Measurements from ENCODE around the gene ADRA2A. TPM values are rescaled to one million over a fixed set of nuclear protein-coding genes. Genes with fewer than 3 reads are reported as not detected.

The ADRA2A gene
- total RNA-seq, 1 experiment from 2014 or later = 0.24 TPM

- DNase-seq (ENCODE audit: low read depth) = no peak
Measured at GRCh38 chr10:111109501-111110242, 32.8 kb downstream of the ADRA2A start.

- no peak for DNase-seq (ENCODE audit: low read depth)
Measured at GRCh38 chr10:111110771-111111170, 33.9 kb downstream of the ADRA2A start.

- DNase-seq (ENCODE audit: low read depth) = no peak
Measured at GRCh38 chr10:111112333-111112732, 35.5 kb downstream of the ADRA2A start.

GRCh38 chr10:111113238-111113960 lies 36.6 kb downstream of the ADRA2A start:
- DNase-seq (ENCODE audit: low read depth) = no peak

- DNase-seq (ENCODE audit: low read depth) = peak; percentile 52
Measured at GRCh38 chr10:111113961-111114757, 37.3 kb downstream of the ADRA2A start.

- DNase-seq (ENCODE audit: low read depth) = no peak
Measured at GRCh38 chr10:111114758-111115500, 38.1 kb downstream of the ADRA2A start.

DNA sequence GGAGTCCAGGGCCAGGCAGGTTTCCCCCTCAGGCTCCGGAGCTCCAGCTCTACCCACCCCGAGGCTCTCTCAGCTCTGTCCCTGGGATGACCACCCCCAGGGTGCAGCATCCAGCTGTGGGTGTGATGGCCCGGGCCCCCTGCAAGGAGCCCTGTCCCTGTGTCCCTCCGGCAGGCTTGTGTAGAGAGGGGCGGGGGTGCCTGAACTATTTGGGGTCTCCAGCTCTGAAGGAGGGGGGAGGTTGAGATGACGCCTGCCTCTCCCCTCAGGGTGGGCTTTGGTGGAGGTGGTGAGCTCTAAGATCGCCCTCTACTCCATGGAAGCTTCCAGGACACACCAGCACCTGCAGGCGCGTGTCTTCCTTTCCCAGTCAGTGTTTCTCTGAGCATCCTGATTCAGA lies 39.4 kb downstream of the ADRA2A start:
- no peak for DNase-seq (ENCODE audit: low read depth)

DNA sequence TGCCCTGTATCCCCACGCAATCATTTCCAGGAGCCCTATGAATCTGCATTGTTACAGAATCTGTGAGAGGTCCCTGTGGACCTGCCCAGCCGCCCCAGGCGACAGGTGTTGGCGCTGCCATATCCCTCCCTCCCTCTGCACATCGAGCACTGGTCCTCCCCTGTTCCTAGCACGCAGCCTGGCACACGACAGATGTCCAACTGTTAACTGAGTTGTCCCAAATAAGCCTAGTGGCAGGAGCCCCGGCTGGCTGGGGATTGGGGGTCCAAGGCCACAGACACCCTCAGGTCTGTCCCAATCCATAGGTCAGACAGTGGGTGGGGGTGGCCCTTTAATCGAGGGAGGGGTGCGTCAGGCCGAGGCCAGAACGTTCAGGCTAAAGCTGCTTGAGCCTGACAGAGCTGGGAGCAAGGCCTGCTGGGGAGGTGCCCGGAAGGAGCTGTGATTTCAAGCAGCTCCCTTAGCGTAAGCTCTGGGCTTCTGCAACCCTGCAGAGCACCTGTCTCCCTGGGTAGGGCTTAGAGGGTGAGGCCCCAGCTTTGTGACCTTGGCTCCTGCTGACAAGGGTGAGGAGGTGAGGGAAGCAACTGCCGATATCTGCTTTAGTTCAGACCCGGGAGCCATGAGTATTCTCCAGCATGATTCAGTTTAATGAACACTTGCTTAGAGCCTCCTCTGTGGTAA lies 40.1 kb downstream of the ADRA2A start:
- no peak for DNase-seq (ENCODE audit: low read depth)

DNA sequence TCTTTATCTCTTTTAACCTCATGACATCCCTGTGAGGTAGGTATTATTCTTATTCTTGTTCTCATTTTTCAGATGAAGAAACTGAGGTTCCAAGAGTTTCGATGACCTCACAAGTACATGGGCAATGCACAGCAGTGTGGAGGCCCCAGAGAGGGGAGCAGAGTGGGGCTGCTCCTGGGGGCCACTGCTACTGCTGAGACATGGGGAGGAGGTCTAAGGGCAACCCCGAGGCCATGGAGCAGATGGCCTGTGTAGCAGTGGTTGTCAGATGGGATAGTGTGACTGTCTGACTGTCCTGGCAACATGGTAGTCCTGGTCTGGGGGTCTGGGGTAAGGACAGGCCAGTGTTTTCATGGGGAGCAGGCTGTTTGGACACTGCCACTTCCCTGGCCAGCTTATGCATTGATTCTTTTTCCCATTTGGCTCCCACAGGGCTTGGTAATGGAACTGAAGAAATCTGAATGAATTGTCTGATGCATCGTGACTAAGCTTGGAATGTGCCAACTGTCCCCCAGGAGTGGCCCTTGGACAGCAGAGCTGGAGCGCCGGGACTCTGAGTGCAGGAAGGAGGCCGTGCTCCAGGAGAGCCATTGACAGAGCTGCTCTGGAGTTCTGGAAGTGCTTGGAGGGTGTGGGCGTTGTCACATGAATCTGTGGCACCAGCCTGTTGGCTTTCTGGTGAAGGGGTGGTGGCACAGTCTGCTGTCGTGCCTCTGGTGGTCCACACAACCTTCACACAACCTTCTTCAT lies 40.9 kb downstream of the ADRA2A start:
- no peak for DNase-seq (ENCODE audit: low read depth)

DNA sequence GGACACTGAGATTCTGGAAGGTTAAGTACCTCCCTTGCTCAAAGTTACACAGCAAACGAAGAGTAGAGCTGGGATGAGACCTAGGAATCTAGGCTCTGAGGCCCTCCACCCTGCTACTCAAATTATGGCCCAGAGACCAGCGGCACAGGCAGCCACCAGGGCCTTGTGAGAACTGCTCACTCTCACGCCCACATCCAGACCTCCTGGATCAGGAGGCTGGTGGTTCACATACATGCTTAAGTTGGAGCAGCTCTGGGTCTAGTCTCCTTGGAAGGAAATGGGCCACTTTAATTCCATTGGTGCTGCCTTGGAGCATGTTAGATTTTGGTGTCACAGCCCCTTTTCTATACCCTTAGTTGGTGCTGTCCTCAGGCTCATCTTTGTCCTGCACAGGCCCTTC lies 41.9 kb downstream of the ADRA2A start:
- DNase-seq (ENCODE audit: low read depth) = no peak

DNA sequence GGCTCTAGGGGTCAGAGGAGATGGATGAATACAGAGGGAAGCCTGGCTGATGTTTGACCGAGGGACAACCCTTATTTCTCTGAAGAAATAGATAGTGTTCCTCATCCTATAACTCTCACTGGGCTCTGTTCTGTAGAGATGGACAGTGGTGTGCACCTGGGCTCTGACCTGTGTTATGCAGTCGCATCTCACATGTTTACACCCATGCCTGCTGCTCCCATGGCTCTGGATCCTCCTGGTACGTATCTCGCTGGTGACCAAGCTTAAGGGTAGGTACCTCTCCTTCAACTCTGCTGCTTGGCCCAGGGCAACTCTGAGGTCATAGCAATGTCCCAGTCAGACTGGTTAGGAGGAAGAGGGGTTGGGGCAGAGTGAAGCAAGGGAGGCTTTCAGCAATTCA lies 42.8 kb downstream of the ADRA2A start:
- no peak for DNase-seq (ENCODE audit: low read depth)

DNA sequence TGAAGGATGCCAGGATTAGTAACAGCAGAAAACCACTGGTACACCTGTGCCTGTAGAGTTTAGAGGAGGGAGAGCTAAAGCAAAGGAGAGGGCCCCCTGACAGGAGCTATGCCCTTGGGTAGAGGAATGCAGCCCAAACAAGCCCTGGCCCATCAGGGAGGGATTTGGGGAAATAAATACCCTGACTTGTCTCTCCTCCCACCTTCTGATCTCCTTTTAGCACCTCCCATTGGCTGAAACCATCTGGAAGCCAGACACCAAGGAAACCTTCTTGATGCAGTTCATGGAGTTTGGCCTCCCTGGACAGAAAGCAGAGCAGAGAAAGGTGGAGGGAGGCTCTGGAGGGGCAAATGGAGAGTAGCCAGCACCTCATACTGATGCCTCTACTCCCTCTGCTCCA lies 45.3 kb downstream of the ADRA2A start:
- DNase-seq (ENCODE audit: low read depth) = no peak

GRCh38 chr10:111123883-111124282 lies 47.1 kb downstream of the ADRA2A start:
- no peak for DNase-seq (ENCODE audit: low read depth)

DNA sequence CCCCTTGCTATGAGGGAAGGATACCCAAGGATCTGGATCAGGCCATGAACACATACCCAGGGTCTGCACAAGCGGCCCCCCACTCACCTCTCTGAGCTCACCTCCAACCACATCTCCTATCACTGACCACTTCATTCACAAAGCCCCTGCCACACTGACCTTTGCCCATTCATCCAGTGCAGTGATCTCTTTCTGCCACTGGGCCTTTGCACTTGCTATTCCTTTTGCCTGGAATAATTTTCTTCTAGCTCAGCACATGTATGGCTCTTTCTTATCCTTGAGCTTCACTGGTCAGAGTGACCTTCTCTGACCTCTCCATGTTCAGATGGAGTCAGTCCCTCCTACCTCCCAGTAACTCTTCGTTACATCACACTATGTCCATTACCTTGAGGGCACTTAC lies 48.3 kb downstream of the ADRA2A start:
- DNase-seq (ENCODE audit: low read depth) = no peak

DNA sequence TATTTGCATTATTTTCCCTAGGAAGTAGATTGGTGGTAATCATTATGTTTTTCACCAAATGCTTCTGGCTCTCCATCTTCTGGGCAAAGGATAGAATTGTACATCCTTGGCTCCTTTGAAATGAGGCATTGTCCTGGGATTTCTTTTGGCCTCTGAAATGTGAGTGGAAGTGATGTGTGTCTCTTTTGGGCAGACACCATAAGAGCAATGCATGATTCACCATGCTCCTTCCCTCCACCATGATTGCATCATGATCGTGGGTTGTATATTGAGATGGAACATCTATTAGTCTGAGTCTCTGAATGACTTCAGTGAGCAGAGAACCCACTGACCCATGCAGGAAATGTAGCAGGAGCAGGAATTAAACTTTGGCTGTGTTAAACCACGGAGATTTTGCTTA lies 49.2 kb downstream of the ADRA2A start:
- no peak for DNase-seq (ENCODE audit: low read depth)

GRCh38 chr10:111127081-111127848 lies 50.4 kb downstream of the ADRA2A start:
- no peak for DNase-seq (ENCODE audit: low read depth)

DNA sequence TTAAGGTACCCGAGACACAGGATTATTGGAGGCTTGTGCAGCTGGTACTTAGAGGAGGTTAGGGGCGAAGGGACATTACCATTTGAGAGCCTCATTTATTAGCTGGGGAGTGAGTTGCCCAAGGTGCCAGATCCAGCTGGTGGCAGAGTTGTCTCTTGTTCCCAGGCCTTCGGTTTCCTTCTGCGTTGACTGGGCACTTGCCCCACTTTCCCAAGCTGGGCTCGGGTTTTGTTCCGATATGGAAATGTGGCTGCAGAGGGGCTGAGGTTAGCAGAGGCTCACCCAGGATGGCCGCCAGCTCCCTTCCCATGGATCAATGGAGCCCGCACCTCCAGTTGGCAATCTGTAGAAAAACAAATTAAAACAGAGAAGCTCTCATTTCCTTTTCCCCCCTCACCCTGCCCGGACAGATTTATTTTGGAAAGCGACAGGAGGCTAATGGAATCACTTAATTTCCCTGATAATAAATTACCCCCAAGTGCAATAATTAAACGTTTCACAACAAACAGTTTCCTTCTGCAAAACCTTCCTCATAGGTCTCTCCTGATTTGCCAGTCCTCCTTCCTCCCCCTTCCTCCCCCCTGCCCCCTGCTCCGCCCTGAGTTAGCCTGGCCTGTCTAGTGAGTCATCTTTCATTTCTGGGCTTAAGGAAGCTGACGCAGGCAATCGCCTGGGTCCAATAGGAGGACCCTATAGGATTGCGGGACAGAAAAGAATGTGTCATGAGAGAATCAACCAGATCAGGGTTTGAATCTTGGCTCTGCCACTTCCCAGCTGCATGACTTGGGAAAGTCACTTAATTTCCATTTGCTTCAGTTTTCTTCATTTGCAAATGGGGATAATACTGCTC lies 51.7 kb downstream of the ADRA2A start:
- DNase-seq (ENCODE audit: low read depth) = peak; percentile 55

GRCh38 chr10:111129363-111129762 lies 52.5 kb downstream of the ADRA2A start:
- no peak for DNase-seq (ENCODE audit: low read depth)

GRCh38 chr10:111130471-111130870 lies 53.6 kb downstream of the ADRA2A start:
- DNase-seq (ENCODE audit: low read depth) = no peak
